ENCODE data around the gene PPIA.

- TF ChIP-seq REST (IDR thresholded peaks at IDR 0.05; ENCODE audit: low read depth, low read length) (no peak), CTCF (IDR thresholded peaks at IDR 0.05) (no peak), MAX (IDR thresholded peaks at IDR 0.05; ENCODE audit: low read depth) (no peak), POLR2AphosphoS5 (IDR thresholded peaks at IDR 0.05; ENCODE audit: low read depth, low read length) (no peak), CHD2 (IDR thresholded peaks at IDR 0.05; ENCODE audit: low read length, partially characterized antibody) (no peak), TAF1 (IDR thresholded peaks at IDR 0.05; ENCODE audit: borderline replicate concordance, low read depth, low read length) (no peak), RXRA (IDR thresholded peaks at IDR 0.05; ENCODE audit: borderline replicate concordance, low read depth) (no peak), RAD21 (IDR thresholded peaks at IDR 0.05; ENCODE audit: low read length) (no peak), NFIC (IDR thresholded peaks at IDR 0.05; ENCODE audit: borderline replicate concordance) (no peak), SIN3A (IDR thresholded peaks at IDR 0.05; ENCODE audit: borderline replicate concordance, low read depth, low read length) (no peak), GATA2 (CRISPR knock-in tag; IDR thresholded peaks at IDR 0.05) (no peak), EZH2phosphoT487 (IDR thresholded peaks at IDR 0.05; ENCODE audit: borderline replicate concordance, low read depth) (no peak), RCOR1 (IDR thresholded peaks at IDR 0.05; ENCODE audit: low read length) (no peak), MXI1 (IDR thresholded peaks at IDR 0.05; ENCODE audit: low read depth, low read length) (no peak)
Measured at GRCh38 chr7:44762726-44763522, 33.6 kb upstream of the PPIA start.
